Kidney epithelial cell (primary cell): Measurements from ENCODE around the gene RAB40A. TPM values are rescaled to one million over a fixed set of nuclear protein-coding genes. Genes with fewer than 3 reads are reported as not detected.

ENCODE experiments used
- DNase-seq: peaks from one replicate; pipeline ENCODE4 v3.0.0-alpha.2; 2010; ENCODE audit warnings: low read depth
- H3K27me3 ChIP-seq: 2 replicates; pipeline ENCODE4 v1.6.0; 2011; ENCODE audit warnings: low read length; ENCODE audit not compliant: control insufficient read depth, insufficient read depth
- H3K36me3 ChIP-seq: 2 replicates; pipeline ENCODE4 v1.5.1; 2011; ENCODE audit warnings: low read length; ENCODE audit not compliant: control insufficient read depth, insufficient read depth
- H3K4me3 ChIP-seq: 2 replicates; pipeline ENCODE4 v1.5.1; 2011; ENCODE audit warnings: low read depth, mild to moderate bottlenecking, control low read depth, low read length
- CTCF ChIP-seq: IDR thresholded peaks from 2 replicates; pipeline ENCODE4 v1.5.1; 2011; ENCODE audit warnings: mild to moderate bottlenecking, moderate library complexity, low read length, control low read depth, inconsistent platforms; ENCODE audit not compliant: insufficient read depth, poor library complexity, severe bottlenecking
- total RNA-seq: library from RNA; depleted of rRNA; stranded (reverse); fragments of >200 nt; gene quantifications from 2 replicates; pipeline ENCODE4 v1.2.3, GENCODE V29; 2015

The RAB40A gene
- total RNA-seq, 1 donor from 2014 or later: 0.13 TPM

- Histone ChIP-seq H3K27me3 (no peaks in the 10 kb centered on the region), H3K36me3 (no peaks in the 10 kb centered on the region), H3K4me3 (no peak overlapping the region)
- no peak for TF ChIP-seq CTCF
- no peak for DNase-seq
Measured at GRCh38 chrX:103538728-103539127, 19.4 kb upstream of the RAB40A start.

DNA sequence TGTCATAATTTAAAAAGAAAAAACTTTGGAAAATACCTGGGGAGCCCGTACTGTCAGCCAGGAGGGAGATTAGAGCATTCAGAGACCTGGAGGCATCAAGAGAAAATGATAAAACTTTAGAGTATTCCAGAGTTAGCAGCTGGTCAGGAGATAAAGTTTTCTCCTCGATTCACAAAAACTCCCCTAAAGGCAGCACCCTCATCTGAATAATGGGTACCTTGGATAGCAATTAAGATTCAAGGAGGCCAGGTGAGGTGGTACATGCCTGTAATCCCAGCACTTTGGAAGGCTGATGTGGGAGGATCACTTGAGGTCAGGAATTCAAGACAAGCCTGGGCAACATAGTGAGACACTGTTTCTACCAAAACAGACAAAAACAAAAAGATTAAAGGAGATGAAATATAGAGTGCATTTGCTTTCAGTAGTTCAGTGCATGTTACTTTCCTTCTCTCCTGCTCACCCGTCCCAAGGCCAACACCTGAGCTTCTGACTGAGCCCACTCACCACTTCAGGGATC is 18.6 kb upstream of the RAB40A start:
- H3K4me3 ChIP-seq: no peak overlapping the region

DNA sequence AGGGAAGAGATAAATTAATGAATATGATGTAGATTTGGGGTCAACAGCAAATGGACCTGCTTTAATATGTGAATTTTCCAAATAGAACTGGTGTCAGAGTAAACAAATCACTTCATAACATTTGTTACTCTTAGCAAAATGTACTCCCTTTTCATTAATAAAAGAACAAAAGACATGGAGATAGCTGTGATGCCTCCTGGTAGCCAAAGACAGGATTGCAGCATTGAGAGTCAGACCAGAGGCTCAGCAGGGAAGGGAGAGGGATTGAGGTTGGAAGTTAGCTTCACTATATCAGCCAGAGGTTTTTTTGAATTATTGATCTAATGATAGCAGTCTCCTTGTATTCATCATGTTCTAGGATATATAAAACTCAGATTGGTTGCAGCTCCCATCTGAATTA is 17.4 kb upstream of the RAB40A start:
- no peaks in the 10 kb centered on the region for H3K27me3 ChIP-seq
- DNase-seq: no peak
- no peak overlapping the region for H3K4me3 ChIP-seq
- TF ChIP-seq CTCF: no peak
- H3K36me3 ChIP-seq: no peaks in the 10 kb centered on the region

More for the DNA sequence above, 18.6 kb upstream of the RAB40A start:
- Histone ChIP-seq H3K27me3 (no peaks in the 10 kb centered on the region), H3K36me3 (no peaks in the 10 kb centered on the region)
- no peak for DNase-seq
- no peak for TF ChIP-seq CTCF

DNA sequence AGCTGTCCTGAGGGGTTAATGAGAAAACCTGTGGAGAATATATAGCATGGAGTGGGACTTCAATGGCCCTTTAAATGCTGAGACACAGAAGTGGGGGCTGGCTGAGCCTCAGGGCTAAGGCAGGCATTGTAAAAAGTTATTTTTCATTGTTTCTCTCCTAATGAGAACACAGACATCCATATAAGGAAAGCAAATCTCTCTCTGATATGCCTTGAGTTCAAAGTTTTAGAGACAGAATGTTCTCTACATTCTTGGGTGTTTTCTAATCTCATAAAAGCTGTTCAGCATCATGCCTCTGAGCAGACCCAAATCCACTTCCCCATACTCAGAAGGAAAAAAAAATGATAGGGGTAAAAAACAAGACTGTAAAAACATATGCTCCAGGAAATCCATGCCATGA is 16.8 kb upstream of the RAB40A start:
- H3K36me3 ChIP-seq: no peaks in the 10 kb centered on the region
- no peak for DNase-seq
- H3K4me3 ChIP-seq: no peak overlapping the region
- no peaks in the 10 kb centered on the region for H3K27me3 ChIP-seq
- no peak for TF ChIP-seq CTCF

GRCh38 chrX:103535206-103535605 is 15.9 kb upstream of the RAB40A start:
- Histone ChIP-seq H3K36me3 (no peaks in the 10 kb centered on the region), H3K27me3 (no peaks in the 10 kb centered on the region), H3K4me3 (no peak overlapping the region)
- no peak for TF ChIP-seq CTCF
- DNase-seq: no peak

- H3K27me3 ChIP-seq: no peaks in the 10 kb centered on the region
Measured at GRCh38 chrX:103533511-103534216, 14.4 kb upstream of the RAB40A start.

More at GRCh38 chrX:103533511-103534216, 14.4 kb upstream of the RAB40A start:
- peak; percentile 16 for DNase-seq
- Histone ChIP-seq H3K4me3 (peak overlapping the region; percentile 15), H3K36me3 (no peaks in the 10 kb centered on the region)
- peak; percentile 78 for TF ChIP-seq CTCF
